ENCODE measurements around the gene ASRGL1. TPM values are rescaled to one million over a fixed set of nuclear protein-coding genes. Genes with fewer than 3 reads are reported as not detected.

ASRGL1 gene
- total RNA-seq: 6.5 to 7.5 TPM (median 6.7 TPM) in 3 replicates

DNA sequence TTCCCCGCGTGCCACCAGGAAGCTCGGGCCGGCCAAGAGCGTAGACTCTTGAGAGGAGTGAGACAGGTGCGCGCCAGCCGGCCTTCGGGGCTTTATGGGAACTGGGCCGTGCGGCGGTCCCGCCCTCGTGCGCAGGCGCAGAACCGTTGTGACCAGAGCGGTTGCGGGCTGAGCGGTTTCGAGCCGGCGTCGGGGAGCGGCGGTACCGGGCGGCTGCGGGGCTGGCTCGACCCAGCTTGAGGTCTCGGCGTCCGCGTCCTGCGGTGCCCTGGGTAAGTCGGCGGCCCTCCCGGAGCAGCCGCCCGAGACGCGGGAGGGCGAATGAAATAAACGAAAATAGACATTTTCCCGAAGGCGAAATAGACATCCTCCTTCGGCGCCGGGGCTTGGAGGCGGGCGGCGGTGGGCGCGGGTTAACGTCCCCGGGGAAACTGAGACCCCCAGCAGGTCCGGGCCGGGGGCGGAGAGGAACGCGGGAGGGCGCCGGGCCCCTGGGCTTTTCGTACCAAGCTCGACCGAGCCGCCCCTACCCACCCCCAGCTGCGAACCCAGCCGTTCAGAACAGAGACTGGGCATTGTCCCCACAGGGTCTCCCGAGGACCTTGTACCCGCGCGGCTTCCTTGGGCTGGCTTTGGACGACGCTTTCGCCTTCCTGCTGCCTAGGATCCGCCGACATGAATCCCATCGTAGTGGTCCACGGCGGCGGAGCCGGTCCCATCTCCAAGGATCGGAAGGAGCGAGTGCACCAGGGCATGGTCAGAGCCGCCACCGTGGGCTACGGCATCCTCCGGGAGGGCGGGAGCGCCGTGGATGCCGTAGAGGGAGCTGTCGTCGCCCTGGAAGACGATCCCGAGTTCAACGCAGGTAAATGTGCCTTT, at the start of gene ASRGL1:
Gene ASRGL1 (plus strand): TSS at position 146 of the 879 bp plus-strand sequence. CDS start 530 bp downstream, at position 676.
- TF ChIP-seq, protein P1, sequence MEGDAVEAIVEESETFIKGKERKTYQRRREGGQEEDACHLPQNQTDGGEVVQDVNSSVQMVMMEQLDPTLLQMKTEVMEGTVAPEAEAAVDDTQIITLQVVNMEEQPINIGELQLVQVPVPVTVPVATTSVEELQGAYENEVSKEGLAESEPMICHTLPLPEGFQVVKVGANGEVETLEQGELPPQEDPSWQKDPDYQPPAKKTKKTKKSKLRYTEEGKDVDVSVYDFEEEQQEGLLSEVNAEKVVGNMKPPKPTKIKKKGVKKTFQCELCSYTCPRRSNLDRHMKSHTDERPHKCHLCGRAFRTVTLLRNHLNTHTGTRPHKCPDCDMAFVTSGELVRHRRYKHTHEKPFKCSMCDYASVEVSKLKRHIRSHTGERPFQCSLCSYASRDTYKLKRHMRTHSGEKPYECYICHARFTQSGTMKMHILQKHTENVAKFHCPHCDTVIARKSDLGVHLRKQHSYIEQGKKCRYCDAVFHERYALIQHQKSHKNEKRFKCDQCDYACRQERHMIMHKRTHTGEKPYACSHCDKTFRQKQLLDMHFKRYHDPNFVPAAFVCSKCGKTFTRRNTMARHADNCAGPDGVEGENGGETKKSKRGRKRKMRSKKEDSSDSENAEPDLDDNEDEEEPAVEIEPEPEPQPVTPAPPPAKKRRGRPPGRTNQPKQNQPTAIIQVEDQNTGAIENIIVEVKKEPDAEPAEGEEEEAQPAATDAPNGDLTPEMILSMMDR (IDR thresholded peaks at IDR 0.05; ENCODE audit: unreplicated experiment): no peak
- no peaks in the 10 kb centered on the region for H3K9me3 Mint-ChIP-seq
- H3K36me3 Mint-ChIP-seq: no peaks in the 10 kb centered on the region
- peak within 1 kb of the TSS; percentile 81 for H3K4me3 Mint-ChIP-seq
- H3K27me3 Mint-ChIP-seq (ENCODE audit: low read depth): peaks cover 53% of the 10 kb centered on the region
- no peak within 1 kb of the TSS for H3K27ac Mint-ChIP-seq
- peaks cover 6% of the 10 kb centered on the region for H3K4me1 Mint-ChIP-seq
- DNase-seq (ENCODE audit: low spot score in 2 of 2, unreplicated experiment in 2 of 2): peak; percentile 71 to 82

GRCh38 chr11:62295504-62295903, 41.7 kb upstream of the ASRGL1 start:
- H3K36me3 Mint-ChIP-seq: no peaks in the 10 kb centered on the region
- DNase-seq (ENCODE audit: low spot score in 2 of 2, unreplicated experiment in 2 of 2): peak in 1 of 2 experiments; percentile 66
- H3K27ac Mint-ChIP-seq: no peak overlapping the region
- H3K27me3 Mint-ChIP-seq (ENCODE audit: low read depth): peaks cover 16% of the 10 kb centered on the region
- no peaks in the 10 kb centered on the region for H3K4me1 Mint-ChIP-seq
- TF ChIP-seq, protein P1 (IDR thresholded peaks at IDR 0.05; ENCODE audit: unreplicated experiment): no peak
- no peaks in the 10 kb centered on the region for H3K9me3 Mint-ChIP-seq
- no peak overlapping the region for H3K4me3 Mint-ChIP-seq

GRCh38 chr11:62298975-62299374, 38.3 kb upstream of the ASRGL1 start, which contains the start of gene SCGB1D4:
Gene SCGB1D4, minus strand, starts transcription at chr11:62299075. Its CDS starts 65 bp downstream, at chr11:62299010.
- no peaks in the 10 kb centered on the region for H3K9me3 Mint-ChIP-seq
- TF ChIP-seq, protein P1 (IDR thresholded peaks at IDR 0.05; ENCODE audit: unreplicated experiment): no peak
- no peak within 1 kb of the TSS for H3K4me3 Mint-ChIP-seq
- peaks cover 16% of the 10 kb centered on the region for H3K27me3 Mint-ChIP-seq (ENCODE audit: low read depth)
- H3K36me3 Mint-ChIP-seq: no peaks in the 10 kb centered on the region
- H3K4me1 Mint-ChIP-seq: no peaks in the 10 kb centered on the region
- no peak for DNase-seq (ENCODE audit: low spot score in 2 of 2, unreplicated experiment in 2 of 2)
- no peak within 1 kb of the TSS for H3K27ac Mint-ChIP-seq

GRCh38 chr11:62306227-62306626, 31.0 kb upstream of the ASRGL1 start:
- TF ChIP-seq, protein P1 (IDR thresholded peaks at IDR 0.05; ENCODE audit: unreplicated experiment): no peak
- no peak for DNase-seq (ENCODE audit: low spot score in 2 of 2, unreplicated experiment in 2 of 2)
- H3K4me3 Mint-ChIP-seq: no peak overlapping the region
- peaks cover 12% of the 10 kb centered on the region for H3K9me3 Mint-ChIP-seq
- no peaks in the 10 kb centered on the region for H3K4me1 Mint-ChIP-seq
- no peak overlapping the region for H3K27ac Mint-ChIP-seq
- H3K36me3 Mint-ChIP-seq: no peaks in the 10 kb centered on the region
- H3K27me3 Mint-ChIP-seq (ENCODE audit: low read depth): peaks cover 22% of the 10 kb centered on the region

GRCh38 chr11:62307950-62308349, 29.3 kb upstream of the ASRGL1 start:
- Mint-ChIP-seq H3K4me1 (no peaks in the 10 kb centered on the region), H3K9me3 (peaks cover 12% of the 10 kb centered on the region), H3K27me3 (ENCODE audit: low read depth) (peaks cover 36% of the 10 kb centered on the region), H3K27ac (no peak overlapping the region), H3K36me3 (no peaks in the 10 kb centered on the region), H3K4me3 (no peak overlapping the region)
- TF ChIP-seq, protein P1 (IDR thresholded peaks at IDR 0.05; ENCODE audit: unreplicated experiment): no peak
- DNase-seq (ENCODE audit: low spot score in 2 of 2, unreplicated experiment in 2 of 2): no peak
